ENCODE measurements around the gene NFIX.

- TF ChIP-seq CTCF (IDR thresholded peaks at IDR 0.05) (no peak), POLR2A (IDR thresholded peaks at IDR 0.05) (no peak)
Measured at GRCh38 chr19:12992729-12993128, 2.5 kb upstream of the NFIX start.
